ENCODE measurements around the gene FAM156B.
"Not testable (repeated sequence)": the region's sequence is repeated elsewhere in the genome, so short reads cannot be mapped to it uniquely, and the experiment has no call there.

FAM156B gene, protein sequence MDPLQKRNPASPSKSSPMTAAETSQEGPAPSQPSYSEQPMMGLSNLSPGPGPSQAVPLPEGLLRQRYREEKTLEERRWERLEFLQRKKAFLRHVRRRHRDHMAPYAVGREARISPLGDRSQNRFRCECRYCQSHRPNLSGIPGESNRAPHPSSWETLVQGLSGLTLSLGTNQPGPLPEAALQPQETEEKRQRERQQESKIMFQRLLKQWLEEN

GRCh38 chrX:52896855-52897709 is at the start of gene FAM156B:
Gene FAM156B (plus strand): TSS chrX:52897330. CDS start chrX:52907226, 9,896 bp downstream.
- not testable (repeated sequence) for DNase-seq

DNA sequence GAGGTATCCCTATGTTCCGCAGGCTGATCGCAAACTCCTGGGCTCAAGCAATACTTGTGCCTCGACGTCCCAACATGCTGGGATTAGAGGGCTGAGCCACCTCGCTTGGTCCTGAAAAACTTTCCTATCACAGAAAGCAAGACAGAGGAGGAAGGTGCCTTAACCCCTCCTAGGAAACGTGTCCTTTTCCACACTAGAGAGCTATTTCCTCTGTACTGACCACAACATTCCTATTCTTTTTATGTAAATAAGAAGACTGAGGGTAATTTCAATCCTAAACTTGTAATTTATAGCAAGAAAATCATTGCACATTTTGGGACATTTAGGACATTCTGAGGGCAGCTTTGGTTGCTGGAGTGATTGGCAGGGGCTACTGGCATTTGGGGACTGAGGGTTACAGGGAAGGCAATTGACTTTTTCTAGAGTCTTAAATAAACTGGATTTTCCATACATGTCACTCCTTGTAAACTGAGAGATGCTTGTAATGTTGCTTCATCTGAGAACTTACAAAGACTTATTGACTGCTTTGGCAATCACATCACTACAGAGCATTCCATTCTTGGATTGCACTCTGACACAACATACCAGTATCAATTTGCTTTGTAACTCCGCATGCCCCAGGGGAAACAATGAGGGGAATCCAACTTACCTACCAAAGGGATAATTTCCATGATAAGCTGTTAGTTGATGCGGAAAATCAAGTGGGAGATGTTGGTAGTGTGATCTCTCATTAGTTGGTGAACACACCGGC is 44.8 kb upstream of the FAM156B start:
- DNase-seq = no peak

GRCh38 chrX:52856991-52857525 is 40.1 kb upstream of the FAM156B start:
- not testable (repeated sequence) for DNase-seq

- DNase-seq = no peak
Measured at GRCh38 chrX:52865343-52865998, 31.7 kb upstream of the FAM156B start.

DNA sequence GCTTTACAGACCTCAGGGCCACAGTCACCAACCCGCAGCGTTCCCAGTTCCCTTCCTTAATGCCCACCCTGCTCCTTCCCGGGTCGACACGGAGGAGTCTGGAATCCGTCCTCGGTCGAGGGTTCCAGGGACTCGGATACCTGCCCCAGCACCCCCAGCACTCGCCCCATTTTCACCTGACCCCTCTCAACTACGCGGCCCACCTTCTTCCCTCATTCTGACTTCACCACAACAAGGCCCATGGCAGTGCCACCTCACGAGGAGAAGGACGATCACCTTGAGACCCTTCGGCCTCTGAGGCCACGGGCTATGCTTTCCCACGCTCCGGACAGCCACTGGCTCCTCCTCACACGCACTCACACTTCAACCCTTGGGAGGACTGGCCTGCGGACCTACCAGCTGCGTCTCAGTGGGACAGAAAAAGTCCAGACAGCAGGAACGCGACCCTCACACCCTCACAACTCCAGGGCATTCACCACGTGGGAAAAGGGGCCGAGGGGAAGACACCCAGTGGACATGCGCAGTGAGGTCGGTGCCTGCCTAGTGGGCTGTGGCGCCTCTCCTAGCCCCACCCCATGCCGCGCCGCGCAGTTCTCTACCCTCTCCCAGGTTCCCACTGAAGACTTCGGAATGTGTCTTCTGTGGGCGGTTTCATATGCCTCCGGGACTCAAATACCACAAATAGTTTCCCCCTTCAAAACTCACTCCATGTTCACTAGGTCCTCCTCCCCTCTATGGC is 29.4 kb upstream of the FAM156B start, which contains the start of gene XAGE3:
Gene XAGE3 (minus strand): TSS at position 474 of the 739 bp plus-strand sequence. CDS start 950 bp downstream, outside the sequence.
- no peak for DNase-seq

DNA sequence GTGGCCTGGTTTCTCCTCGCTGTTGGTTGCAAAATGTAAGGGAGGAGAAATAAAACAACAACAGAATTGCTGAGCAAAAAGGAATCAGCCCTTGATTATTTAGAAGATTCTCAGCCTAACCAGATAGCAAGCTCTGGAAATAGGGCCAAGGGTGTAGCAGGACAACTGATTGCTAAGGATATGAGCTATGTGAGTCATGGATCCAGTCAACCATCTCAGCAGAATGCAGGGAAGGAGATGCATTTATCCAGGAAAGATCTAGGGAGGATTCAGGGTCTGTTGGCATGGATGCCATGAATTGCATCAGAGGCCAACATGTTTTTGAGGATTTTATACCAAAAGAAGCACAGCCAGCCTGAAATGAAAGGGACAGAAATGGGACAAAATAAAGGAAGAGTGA is 27.1 kb upstream of the FAM156B start:
- DNase-seq = no peak

DNA sequence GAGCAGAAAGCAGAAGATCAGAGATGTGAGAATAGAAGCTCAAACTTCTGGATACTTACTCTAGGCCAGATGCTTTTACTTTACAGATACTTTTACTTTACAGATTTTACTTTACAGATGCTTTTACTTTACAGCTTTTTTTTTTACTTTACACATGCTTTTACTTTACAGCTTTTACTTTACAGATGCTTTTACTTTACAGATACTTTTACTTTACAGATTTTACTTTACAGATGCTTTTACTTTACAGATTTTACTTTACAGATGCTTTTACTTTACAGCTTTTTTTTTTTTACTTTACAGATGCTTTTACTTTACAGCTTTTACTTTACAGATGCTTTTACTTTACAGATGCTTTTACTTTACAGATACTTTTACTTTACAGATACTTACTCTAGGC is 23.3 kb upstream of the FAM156B start:
- DNase-seq = not testable (repeated sequence)

- DNase-seq = no peak
Measured at GRCh38 chrX:52874661-52875060, 22.5 kb upstream of the FAM156B start.

- not testable (repeated sequence) for DNase-seq
Measured at GRCh38 chrX:52875436-52875835, 21.7 kb upstream of the FAM156B start.

- DNase-seq = not testable (repeated sequence)
Measured at GRCh38 chrX:52876386-52876785, 20.7 kb upstream of the FAM156B start.

DNA sequence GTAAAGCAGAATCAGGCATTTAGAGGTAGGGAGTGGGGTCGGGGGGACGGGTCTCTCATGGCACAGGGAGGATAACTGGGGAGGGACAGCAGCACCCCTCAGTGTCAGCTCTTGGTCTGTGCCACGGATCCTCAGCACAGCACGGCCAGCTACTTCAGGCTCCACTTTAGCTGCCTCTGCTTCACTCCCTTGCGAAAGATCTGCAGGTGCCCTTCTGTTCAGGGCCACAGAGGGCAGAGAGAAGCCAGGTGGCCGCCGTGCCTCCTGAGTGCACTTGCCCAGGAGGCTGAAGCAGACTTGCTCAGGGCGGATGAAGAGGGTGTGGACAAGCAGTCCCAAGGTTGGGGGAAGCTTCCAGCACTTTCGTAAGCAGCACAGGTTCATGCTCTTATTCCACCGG is 9.7 kb upstream of the FAM156B start:
- not testable (repeated sequence) for DNase-seq

DNA sequence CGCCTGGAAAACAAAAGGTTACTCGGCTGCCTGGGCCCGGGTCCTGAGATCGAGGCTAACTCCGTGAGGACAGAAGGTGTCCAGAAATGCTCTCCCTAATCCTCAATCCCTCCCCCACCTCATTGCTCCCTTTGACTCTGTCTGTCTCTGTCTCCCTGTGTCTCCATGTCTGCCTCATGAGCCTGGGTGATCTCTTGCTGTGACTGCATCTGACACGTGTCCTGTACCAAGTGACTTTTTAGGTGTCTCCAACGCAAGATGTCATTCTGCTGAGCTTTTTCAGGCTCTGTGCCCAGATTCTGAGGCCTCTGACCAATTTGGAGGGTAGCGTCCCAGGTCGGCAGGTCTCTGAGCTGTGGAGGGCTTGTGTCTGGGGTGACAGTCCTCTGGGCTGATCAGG is 9.0 kb upstream of the FAM156B start:
- not testable (repeated sequence) for DNase-seq

- DNase-seq = not testable (repeated sequence)
Measured at GRCh38 chrX:52896438-52896837, 692 bp upstream of the FAM156B start.

GRCh38 chrX:52905531-52905930 is 8.4 kb downstream of the FAM156B start:
- not testable (repeated sequence) for DNase-seq

DNA sequence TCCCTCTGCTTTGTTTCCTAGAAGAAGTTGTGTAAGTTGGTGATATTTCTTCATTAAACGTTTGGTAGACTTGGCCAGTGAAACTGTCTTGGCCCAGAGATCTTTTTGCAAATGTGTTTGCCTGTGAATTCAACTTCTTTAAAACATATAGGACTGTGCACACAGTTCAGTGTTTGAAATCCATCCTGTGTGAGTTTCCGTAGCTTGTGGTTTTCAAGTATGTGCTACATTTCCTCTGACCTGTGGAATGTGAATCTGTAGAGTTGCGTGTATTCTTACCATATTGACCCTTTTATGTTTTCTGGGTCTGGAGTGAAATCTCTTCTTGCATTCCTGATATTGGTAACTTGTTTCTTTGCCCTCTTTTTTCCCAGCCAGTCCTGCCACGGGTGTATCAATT is 8.9 kb downstream of the FAM156B start:
- not testable (repeated sequence) for DNase-seq

DNA sequence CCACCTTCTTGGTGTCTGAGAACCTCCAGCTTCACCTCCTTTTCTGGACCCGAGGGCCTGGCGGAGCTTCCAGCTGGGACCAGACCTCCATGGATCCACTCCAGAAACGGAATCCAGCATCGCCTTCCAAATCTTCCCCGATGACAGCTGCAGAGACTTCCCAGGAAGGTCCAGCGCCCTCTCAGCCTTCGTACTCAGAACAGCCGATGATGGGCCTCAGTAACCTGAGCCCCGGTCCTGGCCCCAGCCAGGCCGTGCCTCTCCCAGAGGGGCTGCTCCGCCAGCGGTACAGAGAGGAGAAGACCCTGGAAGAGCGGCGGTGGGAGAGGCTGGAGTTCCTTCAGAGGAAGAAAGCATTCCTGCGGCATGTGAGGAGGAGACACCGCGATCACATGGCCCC is 10.0 kb downstream of the FAM156B start:
- not testable (repeated sequence) for DNase-seq

DNA sequence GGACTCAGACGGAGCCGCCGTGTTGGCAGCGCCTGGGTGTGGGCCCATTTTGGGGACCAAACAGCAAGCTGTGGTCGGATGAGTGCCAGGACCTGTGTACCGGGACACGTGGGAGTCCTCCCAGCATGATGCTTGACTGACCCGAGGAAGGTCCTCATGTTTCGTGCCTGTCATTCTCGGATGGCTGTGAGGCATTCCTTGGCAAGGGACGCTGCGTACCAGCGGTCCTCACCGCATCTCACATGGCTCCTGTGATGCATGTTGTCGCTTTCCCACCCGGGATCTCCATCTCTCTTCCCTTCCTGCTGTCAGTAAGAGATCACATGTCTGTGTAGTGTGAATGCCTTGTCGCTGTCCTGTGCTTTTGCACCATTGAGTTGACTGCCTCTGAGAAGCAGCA is 10.8 kb downstream of the FAM156B start:
- DNase-seq = not testable (repeated sequence)

GRCh38 chrX:52909313-52909969 is 12.3 kb downstream of the FAM156B start:
- DNase-seq = not testable (repeated sequence)

DNA sequence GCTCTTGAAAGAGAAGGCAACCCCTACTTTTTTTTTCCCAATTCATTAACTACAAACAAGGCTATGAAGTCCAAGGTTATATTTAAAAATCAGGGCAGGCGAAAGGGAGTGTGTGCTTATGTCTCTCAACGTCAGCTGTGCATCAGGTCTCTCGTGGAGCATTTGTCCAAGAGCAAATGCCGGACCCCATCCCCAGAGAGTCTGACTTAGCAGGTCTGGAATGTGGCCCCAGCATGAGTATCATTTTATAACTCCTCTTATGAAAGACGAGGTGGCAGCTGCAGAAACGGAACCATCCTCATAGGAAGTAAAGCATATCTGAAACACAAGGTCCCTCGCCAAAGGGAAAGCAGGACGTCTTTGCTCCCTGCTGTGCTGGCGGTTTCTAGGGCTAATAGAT is 16.6 kb downstream of the FAM156B start:
- not testable (repeated sequence) for DNase-seq

DNA sequence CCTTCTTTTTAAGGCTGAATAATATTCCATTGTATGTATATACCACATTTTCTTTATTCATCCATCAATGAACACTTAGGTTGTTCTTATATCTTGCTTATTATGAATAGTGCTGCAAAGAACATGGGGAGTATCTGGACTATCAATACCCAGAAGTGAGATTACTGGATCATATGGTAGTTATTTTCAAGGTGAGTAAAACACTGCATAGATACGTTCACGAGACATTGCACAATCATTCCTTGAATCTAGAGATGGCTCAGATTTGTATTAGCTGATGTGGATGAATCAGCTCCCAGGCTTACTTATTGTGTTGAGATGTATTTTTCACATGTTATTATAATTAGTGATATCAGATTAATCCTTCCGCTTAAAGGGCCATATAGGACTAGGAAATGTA is 17.6 kb downstream of the FAM156B start:
- not testable (repeated sequence) for DNase-seq

DNA sequence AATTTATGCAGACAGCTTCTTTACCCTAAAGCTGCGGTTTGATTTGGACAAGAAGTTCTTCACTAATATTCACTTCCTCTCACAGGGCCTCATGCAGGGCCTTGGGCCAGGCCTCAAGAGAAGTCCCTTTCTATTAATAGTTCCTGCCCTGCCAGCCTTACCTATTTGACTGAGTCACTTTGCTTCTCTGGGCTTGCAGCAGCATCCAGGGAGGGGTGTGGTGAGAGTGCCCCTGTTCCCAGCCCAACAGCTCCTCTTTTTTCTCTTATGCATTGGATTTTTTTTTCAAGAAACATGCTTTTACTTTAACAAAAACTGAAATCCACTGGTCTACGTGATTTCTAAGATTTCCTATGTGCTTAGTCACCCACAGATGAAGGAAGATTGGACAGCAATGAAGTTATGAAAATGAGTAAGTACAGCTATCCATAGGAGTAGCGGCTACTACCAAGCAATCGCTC is 26.7 kb downstream of the FAM156B start:
- no peak for DNase-seq

Measured in activated CD4-positive, alpha-beta T cell treated with anti-CD3 and anti-CD28 coated beads for 4 hours (primary cell).